ENCODE data around the gene CFHR1. TPM values are rescaled to one million over a fixed set of nuclear protein-coding genes. Genes with fewer than 3 reads are reported as not detected.
"Not testable (repeated sequence)": the region's sequence is repeated elsewhere in the genome, so short reads cannot be mapped to it uniquely, and the experiment has no call there.

The CFHR1 gene
- not detected for total RNA-seq
- 0 reads per million in 2 donors for total RNA-seq

DNA sequence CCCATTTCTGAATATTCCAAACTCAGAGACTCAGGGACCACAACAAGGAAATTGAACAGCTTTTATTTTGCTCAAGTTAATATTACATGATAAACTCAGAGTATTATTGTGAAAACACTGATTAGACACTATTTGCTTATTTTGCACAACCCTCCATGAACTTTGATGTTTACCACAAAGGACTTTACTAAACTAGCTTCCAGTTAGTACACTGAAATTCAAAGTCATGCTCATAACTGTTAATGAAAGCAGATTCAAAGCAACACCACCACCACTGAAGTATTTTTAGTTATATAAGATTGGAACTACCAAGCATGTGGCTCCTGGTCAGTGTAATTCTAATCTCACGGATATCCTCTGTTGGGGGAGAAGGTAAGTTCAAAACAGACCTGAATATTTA, at the start of gene CFHR1:
TSS of gene CFHR1 (plus strand) at position 201 of the 400 bp plus-strand sequence. CDS start at position 315, 114 bp downstream.
- not testable (repeated sequence) for H3K27ac Mint-ChIP-seq; H3K9me3 ChIP-seq (ENCODE audit: control insufficient read depth, low read length, poor library complexity, severe bottlenecking); ATAC-seq; H3K27me3 Mint-ChIP-seq; H3K4me3 Mint-ChIP-seq; H3K4me1 Mint-ChIP-seq; DNase-seq; H3K36me3 Mint-ChIP-seq (ENCODE audit: low read depth)

DNA sequence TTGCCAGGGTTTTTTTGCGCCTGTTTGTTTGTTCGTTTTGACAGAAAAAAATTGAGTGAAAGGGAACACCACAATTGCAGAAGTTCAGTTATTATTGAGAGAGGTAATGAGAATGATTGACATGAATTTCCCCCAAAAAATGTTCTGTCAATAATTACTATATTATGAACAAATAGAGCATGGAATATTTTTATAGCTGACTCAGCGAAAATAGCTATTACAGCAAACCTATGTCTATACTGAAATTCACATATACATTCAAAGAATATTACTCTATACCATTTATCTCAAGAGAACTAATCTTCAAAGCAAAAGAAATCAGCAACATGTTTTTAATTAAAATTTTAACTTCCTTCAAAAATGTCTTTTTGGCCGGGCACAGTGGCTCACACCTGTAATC, 49.7 kb upstream of the CFHR1 start:
- not testable (repeated sequence) for ATAC-seq; H3K36me3 Mint-ChIP-seq (ENCODE audit: low read depth); H3K27me3 Mint-ChIP-seq; H3K27ac Mint-ChIP-seq; H3K4me3 Mint-ChIP-seq; H3K4me1 Mint-ChIP-seq; DNase-seq; H3K9me3 ChIP-seq (ENCODE audit: control insufficient read depth, low read length, poor library complexity, severe bottlenecking)

DNA sequence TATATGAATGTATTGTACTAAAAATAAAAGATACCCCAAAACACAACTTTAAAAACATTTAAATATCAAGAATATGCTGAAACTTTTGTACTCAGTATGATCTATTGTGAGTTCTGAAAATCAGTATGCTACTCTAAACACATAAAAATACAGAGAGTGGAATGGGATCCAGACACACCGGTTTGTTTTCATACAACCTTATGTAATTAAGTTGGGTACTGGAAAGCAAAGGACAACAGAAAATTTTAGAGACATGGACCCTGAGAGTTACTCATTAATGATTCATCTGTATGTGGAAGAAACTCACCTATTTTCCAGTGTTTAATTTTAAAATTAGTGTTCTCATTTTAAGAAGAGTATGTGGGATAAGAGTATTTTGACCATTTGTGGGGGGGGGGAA, 45.8 kb upstream of the CFHR1 start:
- H3K4me1 Mint-ChIP-seq = no peaks in the 10 kb centered on the region
- ATAC-seq (no peak), DNase-seq (no peak)
- H3K9me3 ChIP-seq (ENCODE audit: control insufficient read depth, low read length, poor library complexity, severe bottlenecking) = no peaks in the 10 kb centered on the region
- no peak overlapping the region for H3K27ac Mint-ChIP-seq
- H3K27me3 Mint-ChIP-seq = no peaks in the 10 kb centered on the region
- no peaks in the 10 kb centered on the region for H3K36me3 Mint-ChIP-seq (ENCODE audit: low read depth)
- no peak overlapping the region for H3K4me3 Mint-ChIP-seq

DNA sequence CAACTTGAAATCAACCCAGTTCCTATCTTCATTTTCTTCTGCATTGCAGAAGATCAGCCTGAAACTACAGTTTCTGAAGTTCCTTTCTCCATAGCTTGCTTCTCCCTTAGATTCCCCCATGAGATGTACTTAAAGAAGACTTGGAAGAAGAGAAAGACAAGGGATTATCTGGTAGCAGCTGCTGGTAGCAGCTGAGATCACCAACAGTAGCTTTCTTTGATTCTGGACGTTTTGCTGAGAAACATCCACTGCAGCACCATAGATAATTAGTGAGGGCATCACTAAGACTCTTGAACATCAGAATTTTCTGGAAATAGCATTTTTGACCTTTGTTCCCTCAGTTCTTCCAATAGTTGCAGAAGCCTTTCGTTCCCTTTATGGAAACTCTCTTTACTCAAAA, 45.4 kb upstream of the CFHR1 start:
- H3K4me3 Mint-ChIP-seq = no peak overlapping the region
- no peak for DNase-seq
- no peaks in the 10 kb centered on the region for H3K27me3 Mint-ChIP-seq
- no peaks in the 10 kb centered on the region for H3K36me3 Mint-ChIP-seq (ENCODE audit: low read depth)
- no peak for ATAC-seq
- no peaks in the 10 kb centered on the region for H3K9me3 ChIP-seq (ENCODE audit: control insufficient read depth, low read length, poor library complexity, severe bottlenecking)
- H3K4me1 Mint-ChIP-seq = no peaks in the 10 kb centered on the region
- H3K27ac Mint-ChIP-seq = no peak overlapping the region

DNA sequence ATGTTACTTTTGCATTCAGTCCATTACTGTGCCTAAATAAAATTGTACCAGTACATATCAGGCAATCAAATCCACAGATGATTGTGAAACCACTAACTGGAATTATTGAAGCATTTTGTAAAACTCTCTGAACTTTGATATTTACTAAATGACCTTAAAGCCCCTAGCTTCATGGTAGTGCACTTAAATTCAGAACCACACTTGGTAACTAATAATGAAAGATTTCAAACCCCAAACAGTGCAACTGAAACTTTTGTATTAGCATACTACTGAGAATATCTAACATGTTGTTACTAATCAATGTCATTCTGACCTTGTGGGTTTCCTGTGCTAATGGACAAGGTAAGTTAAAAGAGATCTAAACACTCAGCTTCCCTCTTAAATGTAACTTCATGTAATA, 44.9 kb upstream of the CFHR1 start, which contains the start of gene CFHR3:
TSS of gene CFHR3 (plus strand) at position 238 of the 400 bp plus-strand sequence. CDS start at position 285, 47 bp downstream.
- Mint-ChIP-seq H3K27me3 (no peaks in the 10 kb centered on the region), H3K4me3 (no peak within 1 kb of the TSS), H3K36me3 (ENCODE audit: low read depth) (no peaks in the 10 kb centered on the region), H3K4me1 (no peaks in the 10 kb centered on the region), H3K27ac (no peak within 1 kb of the TSS)
- DNase-seq (no peak), ATAC-seq (no peak)
- no peaks in the 10 kb centered on the region for H3K9me3 ChIP-seq (ENCODE audit: control insufficient read depth, low read length, poor library complexity, severe bottlenecking)

DNA sequence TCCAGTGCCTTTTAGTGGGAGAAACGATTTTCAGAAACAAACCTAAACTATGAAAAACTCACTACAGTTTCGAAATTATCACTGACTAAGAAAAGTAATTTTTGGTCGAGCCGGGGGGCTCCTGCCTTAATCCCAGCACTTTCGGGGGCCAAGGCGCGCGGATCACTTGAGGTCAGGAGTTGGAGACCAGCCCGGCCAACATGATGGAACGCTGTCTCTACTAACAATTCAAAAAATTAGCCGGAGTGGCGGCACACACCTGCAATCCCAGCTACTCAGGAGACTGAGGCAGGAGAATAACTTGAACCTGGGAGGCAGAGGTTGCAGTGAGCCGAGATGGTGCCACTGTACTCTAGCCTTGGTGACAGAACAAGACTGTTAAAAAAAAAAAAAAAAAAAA, 41.9 kb upstream of the CFHR1 start:
- ATAC-seq (no peak), DNase-seq (no peak)
- Mint-ChIP-seq H3K27me3 (no peaks in the 10 kb centered on the region), H3K4me3 (no peak overlapping the region), H3K4me1 (no peaks in the 10 kb centered on the region), H3K27ac (no peak overlapping the region), H3K36me3 (ENCODE audit: low read depth) (no peaks in the 10 kb centered on the region)
- no peaks in the 10 kb centered on the region for H3K9me3 ChIP-seq (ENCODE audit: control insufficient read depth, low read length, poor library complexity, severe bottlenecking)

DNA sequence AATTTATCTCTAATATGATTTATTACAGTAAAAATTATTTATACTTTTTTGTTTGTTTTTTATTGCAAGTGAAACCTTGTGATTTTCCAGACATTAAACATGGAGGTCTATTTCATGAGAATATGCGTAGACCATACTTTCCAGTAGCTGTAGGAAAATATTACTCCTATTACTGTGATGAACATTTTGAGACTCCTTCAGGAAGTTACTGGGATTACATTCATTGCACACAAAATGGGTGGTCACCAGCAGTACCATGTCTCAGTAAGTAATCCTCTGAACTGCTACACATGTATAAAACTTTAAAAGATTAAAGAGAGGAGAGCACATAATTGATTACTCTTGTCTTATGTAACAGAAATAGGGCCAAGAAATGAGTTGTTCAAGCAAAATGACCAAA, 40.4 kb upstream of the CFHR1 start:
- Mint-ChIP-seq H3K4me3 (no peak overlapping the region), H3K4me1 (no peaks in the 10 kb centered on the region), H3K27ac (no peak overlapping the region), H3K36me3 (ENCODE audit: low read depth) (no peaks in the 10 kb centered on the region), H3K27me3 (no peaks in the 10 kb centered on the region)
- no peaks in the 10 kb centered on the region for H3K9me3 ChIP-seq (ENCODE audit: control insufficient read depth, low read length, poor library complexity, severe bottlenecking)
- DNase-seq (no peak), ATAC-seq (no peak)

DNA sequence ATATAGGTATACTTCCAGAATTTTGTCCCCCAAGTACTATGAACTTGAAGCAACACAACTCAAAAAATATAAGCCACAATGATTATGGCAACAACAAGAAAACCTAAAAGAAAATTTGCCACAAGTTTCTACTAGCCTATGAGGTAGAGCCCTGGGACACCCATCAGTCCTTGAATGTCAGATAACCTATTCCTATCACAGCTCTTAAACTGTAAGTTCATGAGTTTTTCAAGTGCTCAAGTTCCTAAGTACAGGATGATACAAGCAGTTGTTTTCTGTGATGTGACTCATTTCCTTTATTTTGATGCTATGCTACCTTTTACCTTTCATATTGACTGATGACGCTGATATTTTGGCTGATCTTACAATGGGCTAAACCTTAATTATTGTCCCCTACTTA, 28.3 kb upstream of the CFHR1 start:
- not testable (repeated sequence) for H3K36me3 Mint-ChIP-seq (ENCODE audit: low read depth); ATAC-seq; DNase-seq; H3K9me3 ChIP-seq (ENCODE audit: control insufficient read depth, low read length, poor library complexity, severe bottlenecking); H3K4me3 Mint-ChIP-seq; H3K27ac Mint-ChIP-seq; H3K4me1 Mint-ChIP-seq; H3K27me3 Mint-ChIP-seq

DNA sequence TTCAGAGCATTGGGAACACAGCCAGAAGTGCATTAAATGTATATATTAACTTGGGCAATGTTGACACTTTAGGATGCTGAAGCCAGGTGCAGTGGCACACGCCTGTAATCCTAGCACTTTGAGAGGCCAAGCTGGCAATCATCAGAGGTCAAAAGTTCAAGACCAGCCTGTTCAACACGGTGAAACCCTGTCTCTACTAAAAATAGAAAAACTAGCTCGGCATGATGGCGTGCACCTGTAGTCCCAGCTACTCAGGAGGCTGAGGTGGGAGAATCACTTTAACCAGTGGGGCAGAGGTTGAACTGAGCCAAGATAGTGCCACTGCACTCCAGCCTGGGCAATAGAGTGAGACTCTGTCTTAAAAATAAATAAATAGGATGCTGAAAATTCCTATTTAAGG, 25.4 kb upstream of the CFHR1 start:
- ATAC-seq; H3K4me3 Mint-ChIP-seq; H3K9me3 ChIP-seq (ENCODE audit: control insufficient read depth, low read length, poor library complexity, severe bottlenecking); H3K27me3 Mint-ChIP-seq; H3K36me3 Mint-ChIP-seq (ENCODE audit: low read depth); DNase-seq; H3K4me1 Mint-ChIP-seq; H3K27ac Mint-ChIP-seq: not testable (repeated sequence)

DNA sequence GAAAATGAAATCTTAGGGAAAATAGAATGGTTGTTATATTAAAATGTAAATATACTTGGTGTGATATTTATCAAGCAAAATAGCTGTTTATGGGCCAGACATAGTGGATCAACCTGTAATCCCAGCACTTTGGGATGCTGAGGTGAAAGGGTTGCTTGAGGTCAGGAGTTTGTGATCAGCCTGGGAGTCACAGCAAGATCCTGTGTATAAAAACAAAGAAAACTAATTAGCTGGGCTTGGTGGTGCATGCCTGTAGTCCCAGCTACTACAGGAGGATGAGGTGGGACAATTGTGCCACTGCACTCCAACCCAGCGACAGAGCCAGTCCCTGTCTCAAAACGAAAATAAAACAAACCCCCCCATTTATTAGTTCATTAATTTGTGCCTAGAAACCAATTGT, 21.6 kb upstream of the CFHR1 start:
- no peak for DNase-seq
- H3K27me3 Mint-ChIP-seq = no peaks in the 10 kb centered on the region
- no peaks in the 10 kb centered on the region for H3K36me3 Mint-ChIP-seq (ENCODE audit: low read depth)
- H3K9me3 ChIP-seq (ENCODE audit: control insufficient read depth, low read length, poor library complexity, severe bottlenecking) = no peaks in the 10 kb centered on the region
- H3K27ac Mint-ChIP-seq = no peak overlapping the region
- no peaks in the 10 kb centered on the region for H3K4me1 Mint-ChIP-seq
- no peak overlapping the region for H3K4me3 Mint-ChIP-seq
- ATAC-seq = no peak

DNA sequence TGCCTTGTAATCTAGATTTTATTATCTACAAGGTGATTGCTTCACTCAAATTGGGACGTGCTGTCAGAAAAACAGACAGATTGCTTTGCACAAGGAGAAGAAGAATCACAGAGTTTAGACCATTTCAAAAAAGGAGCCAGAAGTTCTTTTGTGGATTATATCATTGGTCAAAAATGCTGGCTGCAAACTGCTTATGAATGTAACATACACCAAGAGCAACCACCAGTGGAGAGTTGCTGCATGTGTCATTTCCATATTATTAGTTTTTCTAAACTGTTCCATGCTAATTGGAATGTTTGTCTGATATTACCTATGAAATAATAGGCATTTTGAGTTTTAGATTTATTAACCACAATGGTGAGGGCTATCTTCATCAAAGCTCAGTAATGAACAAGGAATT, 17.6 kb upstream of the CFHR1 start:
- not testable (repeated sequence) for DNase-seq; H3K27ac Mint-ChIP-seq; H3K4me3 Mint-ChIP-seq; ATAC-seq; H3K4me1 Mint-ChIP-seq; H3K27me3 Mint-ChIP-seq; H3K36me3 Mint-ChIP-seq (ENCODE audit: low read depth); H3K9me3 ChIP-seq (ENCODE audit: control insufficient read depth, low read length, poor library complexity, severe bottlenecking)

DNA sequence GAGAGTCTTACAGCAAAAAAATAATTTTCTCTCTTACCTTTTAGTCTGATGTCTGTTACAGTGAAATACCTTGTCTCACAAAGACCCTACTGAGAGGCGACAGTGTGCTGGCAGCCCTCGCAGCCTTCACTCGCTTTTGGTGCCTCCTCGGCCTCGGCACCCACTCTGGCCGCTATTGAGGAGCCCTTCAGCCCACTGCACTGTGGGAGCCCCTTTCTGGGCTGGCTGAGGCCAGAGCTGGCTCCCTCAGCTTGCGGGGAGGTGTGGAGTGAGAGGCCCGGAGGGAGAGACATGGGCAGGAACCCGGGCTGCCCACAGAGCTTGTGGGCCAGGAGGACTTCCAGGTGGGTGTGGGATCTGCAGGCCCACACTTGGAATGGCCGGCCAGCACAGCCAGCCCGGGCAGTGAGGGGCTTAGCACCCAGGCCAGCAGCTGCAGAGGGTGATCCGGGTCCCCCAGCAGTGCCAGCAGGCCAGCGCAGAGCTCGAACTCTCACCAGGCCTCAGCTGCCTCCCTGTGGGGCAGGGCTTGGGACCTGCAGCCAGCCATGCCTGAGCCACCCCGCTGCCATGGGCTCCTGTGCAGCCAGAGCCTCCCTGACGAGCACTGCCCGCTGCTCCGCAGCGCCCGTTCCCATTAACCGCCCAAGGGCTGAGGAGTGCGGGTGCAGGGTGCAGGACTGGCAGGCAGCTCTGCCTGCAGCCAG, 10.8 kb upstream of the CFHR1 start:
- H3K27me3 Mint-ChIP-seq = no peaks in the 10 kb centered on the region
- ATAC-seq (no peak), DNase-seq (no peak)
- no peak overlapping the region for H3K4me3 Mint-ChIP-seq
- H3K9me3 ChIP-seq (ENCODE audit: control insufficient read depth, low read length, poor library complexity, severe bottlenecking) = no peaks in the 10 kb centered on the region
- no peak overlapping the region for H3K27ac Mint-ChIP-seq
- H3K36me3 Mint-ChIP-seq (ENCODE audit: low read depth) = no peaks in the 10 kb centered on the region
- H3K4me1 Mint-ChIP-seq = no peaks in the 10 kb centered on the region

DNA sequence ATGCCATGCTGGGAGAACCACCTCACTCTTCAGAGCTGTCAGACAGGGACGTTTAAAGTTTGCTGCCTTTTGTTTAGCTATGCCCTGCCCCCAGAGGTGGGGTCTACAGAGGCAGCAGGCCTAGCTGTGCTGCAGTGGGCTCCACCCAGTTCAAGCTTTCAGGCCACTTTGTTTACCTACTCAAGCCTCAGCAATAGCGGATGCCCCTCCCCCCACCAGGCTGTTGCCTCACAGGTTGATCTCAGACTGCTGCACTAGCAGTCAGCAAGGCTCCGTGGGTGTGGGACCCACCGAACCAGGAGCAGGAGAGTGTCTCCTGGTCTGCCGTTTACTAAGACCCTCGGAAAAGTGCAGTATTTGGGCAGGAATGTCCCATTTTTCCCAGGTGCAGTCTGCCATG, 2.1 kb upstream of the CFHR1 start:
- H3K36me3 Mint-ChIP-seq (ENCODE audit: low read depth); H3K4me1 Mint-ChIP-seq; ATAC-seq; DNase-seq; H3K27me3 Mint-ChIP-seq; H3K27ac Mint-ChIP-seq; H3K9me3 ChIP-seq (ENCODE audit: control insufficient read depth, low read length, poor library complexity, severe bottlenecking); H3K4me3 Mint-ChIP-seq: not testable (repeated sequence)

DNA sequence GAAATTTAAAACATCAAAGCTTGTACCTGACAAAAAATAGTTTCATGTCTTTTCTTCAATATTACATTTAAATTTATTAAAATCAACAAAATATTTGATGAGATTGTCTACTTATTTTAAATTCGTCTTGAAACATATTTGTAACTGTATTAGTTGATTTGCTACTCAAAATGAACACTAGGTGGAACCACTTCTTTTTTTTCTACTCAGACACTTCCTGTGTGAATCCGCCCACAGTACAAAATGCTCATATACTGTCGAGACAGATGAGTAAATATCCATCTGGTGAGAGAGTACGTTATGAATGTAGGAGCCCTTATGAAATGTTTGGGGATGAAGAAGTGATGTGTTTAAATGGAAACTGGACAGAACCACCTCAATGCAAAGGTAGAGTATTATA, 8.3 kb downstream of the CFHR1 start:
- not testable (repeated sequence) for H3K4me3 Mint-ChIP-seq; ATAC-seq; H3K27ac Mint-ChIP-seq; H3K27me3 Mint-ChIP-seq; H3K36me3 Mint-ChIP-seq (ENCODE audit: low read depth); H3K9me3 ChIP-seq (ENCODE audit: control insufficient read depth, low read length, poor library complexity, severe bottlenecking); H3K4me1 Mint-ChIP-seq; DNase-seq
